ENCODE data around the gene RRAGC.

Gene RRAGC

GRCh38 chr1:38791164-38791515, 68.4 kb downstream of the RRAGC start:
- H3K4me3 ChIP-seq (ENCODE audit: low read depth, low read length), result no peak overlapping the region
- TF ChIP-seq CTCF (IDR thresholded peaks at IDR 0.05; ENCODE audit: borderline replicate concordance, insufficient read depth, low read depth, low read length), result no peak

- H3K4me3 ChIP-seq (ENCODE audit: low read depth, low read length), result no peak overlapping the region
- TF ChIP-seq CTCF (IDR thresholded peaks at IDR 0.05; ENCODE audit: borderline replicate concordance, insufficient read depth, low read depth, low read length), result no peak
Measured at GRCh38 chr1:38790422-38791163, 69.0 kb downstream of the RRAGC start.

GRCh38 chr1:38789498-38790169, 69.9 kb downstream of the RRAGC start:
- no peak for TF ChIP-seq CTCF (IDR thresholded peaks at IDR 0.05; ENCODE audit: borderline replicate concordance, insufficient read depth, low read depth, low read length)
- no peak overlapping the region for H3K4me3 ChIP-seq (ENCODE audit: low read depth, low read length)

GRCh38 chr1:38788341-38789336, 70.9 kb downstream of the RRAGC start:
- no peak overlapping the region for H3K4me3 ChIP-seq (ENCODE audit: low read depth, low read length)
- no peak for TF ChIP-seq CTCF (IDR thresholded peaks at IDR 0.05; ENCODE audit: borderline replicate concordance, insufficient read depth, low read depth, low read length)
